Calu3 (cell line): ENCODE measurements around the gene CTDP1. TPM values are rescaled to one million over a fixed set of nuclear protein-coding genes. Genes with fewer than 3 reads are reported as not detected.

Source experiments
- BruUV-seq: library from RNA; stranded (reverse); fragments of 400-500 nt; replicated peaks from 2 replicates; lab custom pipeline; 2021; lab: Mats Ljungman, UMichigan
- CTCF ChIA-PET: fragments of 300-600 bp; sonication (Branson Sonifier 250); formaldehyde crosslinking; loops from one replicate; lab custom pipeline; 2022; ENCODE audit warnings: antibody characterized with exemption; lab: Charles Lee
- DNase-seq: peaks from one replicate; pipeline ENCODE4 v3.0.0; 2022
- H3K27ac Mint-ChIP-seq: one replicate; pipeline ENCODE4 v1.8.0; 2022; ENCODE audit warnings: mixed read lengths; ENCODE audit not compliant: unreplicated experiment
- H3K27me3 Mint-ChIP-seq: one replicate; pipeline ENCODE4 v1.8.0; 2022; ENCODE audit warnings: mixed read lengths; ENCODE audit not compliant: unreplicated experiment
- H3K36me3 Mint-ChIP-seq: one replicate; pipeline ENCODE4 v1.8.0; 2022; ENCODE audit warnings: mild to moderate bottlenecking, moderate library complexity, mixed read lengths; ENCODE audit not compliant: insufficient read depth, unreplicated experiment
- H3K4me1 Mint-ChIP-seq: one replicate; pipeline ENCODE4 v1.8.0; 2022; ENCODE audit warnings: mild to moderate bottlenecking, low read depth, mixed read lengths; ENCODE audit not compliant: unreplicated experiment
- H3K4me3 Mint-ChIP-seq: one replicate; pipeline ENCODE4 v1.8.0; 2022; ENCODE audit warnings: mild to moderate bottlenecking, low read depth, moderate library complexity, mixed read lengths; ENCODE audit not compliant: unreplicated experiment
- H3K9me3 Mint-ChIP-seq: one replicate; pipeline ENCODE4 v1.8.0; 2022; ENCODE audit warnings: low read depth, mixed read lengths; ENCODE audit not compliant: unreplicated experiment
- intact Hi-C: fragments of 100-400 bp; cut with micrococcal nuclease; formaldehyde crosslinking; loops from one replicate; pipeline ENCODE4 v1.10.0; 2022; ENCODE audit not compliant: unreplicated experiment
- total RNA-seq: library from RNA; stranded (reverse); gene quantifications from 2 replicates; pipeline ENCODE4 v1.2.3, GENCODE V29; 2022
- TF ChIP-seq, protein P1 (sequence below): fragments of 200-600 bp; IDR thresholded peaks from one replicate; pipeline ENCODE4 v1.8.0; 2022; ENCODE audit warnings: antibody characterized with exemption; ENCODE audit not compliant: unreplicated experiment

Gene CTDP1
- total RNA-seq, 1 experiment from 2014 or later, result 15.6 TPM

DNA sequence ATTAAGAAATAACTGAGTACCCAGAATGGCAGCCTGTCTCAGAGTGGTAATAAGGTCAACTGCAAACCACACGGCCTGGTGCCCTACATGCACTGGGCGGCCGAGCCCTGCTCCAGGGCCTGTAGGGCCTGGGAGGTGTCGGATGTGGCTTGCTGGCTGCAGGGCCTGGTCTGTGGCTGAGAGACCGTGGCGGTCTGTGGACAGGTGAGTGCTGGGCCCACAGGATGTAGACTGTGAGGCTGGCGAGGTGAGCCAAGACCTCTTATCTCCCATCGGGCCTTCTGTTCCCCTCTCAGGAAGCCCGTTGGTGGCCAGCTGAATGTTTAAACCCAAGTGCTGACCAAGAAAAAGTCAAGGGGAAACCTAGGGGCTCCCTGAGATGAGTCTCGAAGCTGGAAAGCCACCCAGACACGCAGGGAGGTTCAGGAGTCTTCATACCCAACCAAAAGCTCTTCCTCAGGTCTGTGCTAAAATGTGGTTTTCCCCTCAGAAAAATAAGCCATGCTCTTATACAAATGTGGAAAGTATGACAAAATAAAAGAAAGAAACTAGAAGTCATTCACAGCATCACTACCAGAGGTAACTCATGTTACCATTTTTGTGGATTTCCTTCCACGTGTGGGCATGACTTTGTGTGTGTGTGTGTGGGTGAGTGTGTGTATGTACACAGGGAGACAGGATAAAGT, 47.7 kb upstream of the CTDP1 start:
- intact Hi-C loops, result no loop called here
- Mint-ChIP-seq H3K4me3 (no peak overlapping the region), H3K36me3 (no peaks in the 10 kb centered on the region), H3K4me1 (no peaks in the 10 kb centered on the region), H3K27ac (no peak overlapping the region), H3K27me3 (peaks cover 20% of the 10 kb centered on the region), H3K9me3 (peaks cover 9% of the 10 kb centered on the region)
- TF ChIP-seq, protein P1, sequence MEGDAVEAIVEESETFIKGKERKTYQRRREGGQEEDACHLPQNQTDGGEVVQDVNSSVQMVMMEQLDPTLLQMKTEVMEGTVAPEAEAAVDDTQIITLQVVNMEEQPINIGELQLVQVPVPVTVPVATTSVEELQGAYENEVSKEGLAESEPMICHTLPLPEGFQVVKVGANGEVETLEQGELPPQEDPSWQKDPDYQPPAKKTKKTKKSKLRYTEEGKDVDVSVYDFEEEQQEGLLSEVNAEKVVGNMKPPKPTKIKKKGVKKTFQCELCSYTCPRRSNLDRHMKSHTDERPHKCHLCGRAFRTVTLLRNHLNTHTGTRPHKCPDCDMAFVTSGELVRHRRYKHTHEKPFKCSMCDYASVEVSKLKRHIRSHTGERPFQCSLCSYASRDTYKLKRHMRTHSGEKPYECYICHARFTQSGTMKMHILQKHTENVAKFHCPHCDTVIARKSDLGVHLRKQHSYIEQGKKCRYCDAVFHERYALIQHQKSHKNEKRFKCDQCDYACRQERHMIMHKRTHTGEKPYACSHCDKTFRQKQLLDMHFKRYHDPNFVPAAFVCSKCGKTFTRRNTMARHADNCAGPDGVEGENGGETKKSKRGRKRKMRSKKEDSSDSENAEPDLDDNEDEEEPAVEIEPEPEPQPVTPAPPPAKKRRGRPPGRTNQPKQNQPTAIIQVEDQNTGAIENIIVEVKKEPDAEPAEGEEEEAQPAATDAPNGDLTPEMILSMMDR, result no peak
- CTCF ChIA-PET, result no interaction called here
- no TSS peak for BruUV-seq
- DNase-seq, result no peak

DNA sequence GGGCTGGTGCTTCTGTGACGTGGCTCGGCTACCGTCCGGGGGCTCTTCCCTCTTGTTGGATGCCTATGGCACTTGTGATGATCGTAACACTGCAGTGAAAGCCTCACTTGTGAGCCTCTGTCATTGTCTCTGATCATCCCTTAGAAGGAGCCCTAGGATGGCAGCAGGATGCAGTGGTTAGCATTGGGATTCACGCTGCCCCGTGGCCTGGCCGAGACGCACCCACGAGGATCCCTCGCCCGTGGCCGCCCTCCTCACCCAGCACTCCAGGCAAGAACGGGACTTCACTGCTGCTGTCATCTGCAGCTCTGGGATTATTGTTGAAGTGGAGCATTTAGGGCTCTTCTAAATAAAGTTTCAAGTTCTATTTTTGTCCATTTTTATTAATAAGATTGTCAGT, 46.8 kb upstream of the CTDP1 start:
- intact Hi-C loops, result no loop called here
- CTCF ChIA-PET, result no interaction called here
- DNase-seq, result no peak
- Mint-ChIP-seq H3K9me3 (peaks cover 9% of the 10 kb centered on the region), H3K4me1 (no peaks in the 10 kb centered on the region), H3K36me3 (no peaks in the 10 kb centered on the region), H3K27ac (no peak overlapping the region), H3K27me3 (peaks cover 16% of the 10 kb centered on the region), H3K4me3 (no peak overlapping the region)
- TF ChIP-seq, protein P1, result no peak
- BruUV-seq, result no TSS peak

DNA sequence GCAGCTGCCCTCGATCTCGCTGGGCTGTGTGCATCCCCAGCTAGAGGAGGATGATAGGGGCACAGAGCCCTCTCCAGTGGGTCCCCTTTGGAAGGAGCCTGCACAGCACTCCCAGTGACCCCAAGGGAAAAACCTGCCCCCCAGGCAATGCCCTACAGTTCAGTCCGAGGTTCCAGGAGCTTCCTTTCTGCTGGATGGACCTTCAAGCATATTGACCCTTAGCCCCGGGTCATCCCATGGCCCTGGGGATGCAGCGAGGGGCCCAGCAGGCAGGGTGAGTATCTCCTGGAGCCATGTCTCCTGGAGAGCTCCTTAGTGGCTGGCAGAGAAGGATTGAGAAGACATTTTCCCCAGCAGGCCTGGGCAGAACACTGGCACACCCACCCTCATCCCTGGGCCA, 45.4 kb upstream of the CTDP1 start:
- Mint-ChIP-seq H3K27ac (no peak overlapping the region), H3K4me3 (no peak overlapping the region)

DNA sequence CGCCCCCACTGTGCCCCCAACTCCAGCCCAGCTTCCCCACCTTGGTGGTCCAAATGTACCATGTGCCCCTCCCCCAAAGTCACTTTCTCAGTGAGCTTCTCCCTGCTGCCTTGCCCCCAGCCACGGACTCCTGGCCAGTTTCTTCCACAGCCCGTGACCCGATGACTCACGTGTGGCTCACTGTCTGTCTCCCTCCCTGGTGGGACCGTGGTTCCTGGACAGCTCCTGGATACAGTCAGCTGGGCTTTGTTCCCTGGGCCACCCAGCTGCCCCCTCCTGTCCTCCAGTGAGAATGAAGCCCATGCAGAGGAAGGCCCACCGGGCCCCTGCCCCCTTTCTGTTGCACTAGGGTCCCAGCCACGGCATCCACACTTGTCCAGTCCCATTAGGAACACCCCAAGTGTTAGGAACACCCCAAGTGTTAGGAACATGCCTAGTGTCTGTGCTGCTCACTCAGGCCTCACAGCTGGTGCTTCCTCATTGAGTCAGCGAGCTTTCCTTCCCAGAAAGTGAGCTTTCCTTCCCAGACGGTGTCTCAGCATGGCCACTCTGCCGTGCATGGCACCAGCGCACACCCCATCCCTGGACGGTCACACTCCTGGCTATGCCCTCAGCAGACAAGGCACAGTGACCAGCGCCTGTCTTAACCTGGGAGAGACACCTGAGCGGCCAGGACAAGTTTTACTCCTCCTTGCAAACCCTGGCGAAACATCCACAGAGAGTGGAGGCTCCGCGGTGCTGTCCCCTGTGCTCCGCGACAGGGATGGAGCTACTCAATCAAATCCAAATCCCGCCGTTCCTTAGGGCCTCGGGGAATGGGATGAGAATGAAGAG, 44.8 kb upstream of the CTDP1 start:
- DNase-seq, result no peak
- peaks cover 9% of the 10 kb centered on the region for H3K9me3 Mint-ChIP-seq
- TF ChIP-seq, protein P1, result no peak
- intact Hi-C loops, result no loop called here
- no peaks in the 10 kb centered on the region for H3K27me3 Mint-ChIP-seq
- CTCF ChIA-PET, result no interaction called here
- no peak overlapping the region for H3K4me3 Mint-ChIP-seq
- no peak overlapping the region for H3K27ac Mint-ChIP-seq
- no TSS peak for BruUV-seq
- no peaks in the 10 kb centered on the region for H3K4me1 Mint-ChIP-seq
- no peaks in the 10 kb centered on the region for H3K36me3 Mint-ChIP-seq

More for the DNA sequence above, 45.4 kb upstream of the CTDP1 start:
- BruUV-seq, result no TSS peak
- TF ChIP-seq, protein P1, result no peak
- Mint-ChIP-seq H3K36me3 (no peaks in the 10 kb centered on the region), H3K9me3 (peaks cover 9% of the 10 kb centered on the region), H3K4me1 (no peaks in the 10 kb centered on the region), H3K27me3 (peaks cover 1% of the 10 kb centered on the region)
- CTCF ChIA-PET, result no interaction called here
- intact Hi-C loops, result no loop called here
- no peak for DNase-seq
